Fibroblast of pulmonary artery (primary cell): ENCODE results near the gene BBC3.

ENCODE experiments used
- DNase-seq: peaks from one replicate; pipeline ENCODE4 v3.0.0-alpha.2; 2010; ENCODE audit warnings: low read depth
- H3K4me3 ChIP-seq: replicated peaks from 2 replicates; pipeline ENCODE4 v1.5.1; 2011; ENCODE audit warnings: low read depth, mild to moderate bottlenecking, control low read depth, low read length, moderate library complexity
- TF ChIP-seq, protein P1 (sequence below): IDR thresholded peaks from 2 replicates; pipeline ENCODE4 v1.5.1; 2011; ENCODE audit warnings: mild to moderate bottlenecking, control low read depth, low read length, inconsistent platforms; ENCODE audit errors: missing control alignments

The BBC3 gene

GRCh38 chr19:47221890-47222289 is 9.1 kb downstream of the BBC3 start:
- TF ChIP-seq, protein P1, sequence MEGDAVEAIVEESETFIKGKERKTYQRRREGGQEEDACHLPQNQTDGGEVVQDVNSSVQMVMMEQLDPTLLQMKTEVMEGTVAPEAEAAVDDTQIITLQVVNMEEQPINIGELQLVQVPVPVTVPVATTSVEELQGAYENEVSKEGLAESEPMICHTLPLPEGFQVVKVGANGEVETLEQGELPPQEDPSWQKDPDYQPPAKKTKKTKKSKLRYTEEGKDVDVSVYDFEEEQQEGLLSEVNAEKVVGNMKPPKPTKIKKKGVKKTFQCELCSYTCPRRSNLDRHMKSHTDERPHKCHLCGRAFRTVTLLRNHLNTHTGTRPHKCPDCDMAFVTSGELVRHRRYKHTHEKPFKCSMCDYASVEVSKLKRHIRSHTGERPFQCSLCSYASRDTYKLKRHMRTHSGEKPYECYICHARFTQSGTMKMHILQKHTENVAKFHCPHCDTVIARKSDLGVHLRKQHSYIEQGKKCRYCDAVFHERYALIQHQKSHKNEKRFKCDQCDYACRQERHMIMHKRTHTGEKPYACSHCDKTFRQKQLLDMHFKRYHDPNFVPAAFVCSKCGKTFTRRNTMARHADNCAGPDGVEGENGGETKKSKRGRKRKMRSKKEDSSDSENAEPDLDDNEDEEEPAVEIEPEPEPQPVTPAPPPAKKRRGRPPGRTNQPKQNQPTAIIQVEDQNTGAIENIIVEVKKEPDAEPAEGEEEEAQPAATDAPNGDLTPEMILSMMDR = no peak
- no peak for DNase-seq
- no peak overlapping the region for H3K4me3 ChIP-seq

GRCh38 chr19:47221080-47221841 is 9.7 kb downstream of the BBC3 start:
- DNase-seq = no peak
- TF ChIP-seq, protein P1 = no peak
- H3K4me3 ChIP-seq = no peak overlapping the region

- H3K4me3 ChIP-seq = no peak overlapping the region
- DNase-seq = no peak
- TF ChIP-seq, protein P1 = no peak
These were observed 15.4 kb downstream of the BBC3 start for GRCh38 chr19:47215581-47215980.

GRCh38 chr19:47210689-47211316 is 20.2 kb downstream of the BBC3 start:
- peak; percentile 88 for DNase-seq
- TF ChIP-seq, protein P1 = peak; percentile 83
- H3K4me3 ChIP-seq = no peak overlapping the region

GRCh38 chr19:47210180-47210490 is 20.9 kb downstream of the BBC3 start:
- TF ChIP-seq, protein P1 = no peak
- DNase-seq = no peak
- H3K4me3 ChIP-seq = no peak overlapping the region

DNA sequence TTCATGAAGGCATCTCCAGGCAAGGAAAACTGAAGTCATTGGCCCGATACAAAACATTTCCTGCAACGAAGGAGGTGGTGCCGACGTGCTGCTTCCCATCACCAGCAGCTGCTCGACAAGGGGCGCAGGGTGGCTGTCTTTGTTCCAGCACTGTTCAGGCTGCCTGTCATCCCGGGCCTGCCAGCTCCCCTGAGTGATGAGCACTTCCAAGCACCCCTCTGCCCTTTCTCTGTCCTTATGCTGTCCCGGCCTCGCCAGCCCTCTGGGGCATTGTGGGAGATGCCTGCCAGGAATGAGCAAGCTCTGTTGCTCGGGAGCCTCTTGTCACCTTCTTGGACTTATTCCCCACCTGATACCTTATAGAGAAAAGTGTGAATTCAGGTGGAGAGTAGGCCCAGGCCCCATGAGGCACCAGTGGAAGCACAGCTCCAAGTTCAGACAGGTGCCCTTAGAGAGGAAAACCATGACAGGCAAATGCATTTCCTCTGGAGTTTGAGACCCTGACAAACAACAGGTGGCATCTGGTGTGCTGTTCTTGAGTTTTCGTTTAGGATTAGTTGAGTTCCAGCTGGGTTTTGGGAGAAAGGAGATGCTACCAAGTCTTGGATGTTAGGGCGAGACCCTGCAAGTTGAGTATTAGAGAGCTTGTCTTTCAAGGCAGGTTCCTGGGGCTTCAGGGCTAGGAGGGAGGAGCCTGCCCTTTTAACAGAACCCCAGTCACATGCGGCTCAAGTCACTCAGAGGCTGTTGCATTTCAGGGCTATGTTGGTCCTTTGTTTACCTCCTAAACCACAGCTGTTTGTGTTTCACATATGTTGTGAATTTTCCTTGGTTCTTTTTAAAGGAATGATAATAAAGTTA is 21.4 kb downstream of the BBC3 start:
- no peak for DNase-seq
- TF ChIP-seq, protein P1 = no peak

More for the DNA sequence above, 21.4 kb downstream of the BBC3 start:
- no peak overlapping the region for H3K4me3 ChIP-seq
